PFSK-1 (cell line): Measurements from ENCODE around the gene CHST7.

ENCODE experiments used
- FOXP2 ChIP-seq: optimal IDR thresholded peaks from 2 replicates; pipeline ENCODE3; 2011; ENCODE audit warnings: borderline replicate concordance, control low read depth, inconsistent platforms; ENCODE audit not compliant: insufficient read depth; ENCODE audit errors: extremely low read length, extremely low read depth
- POLR2AphosphoS5 ChIP-seq: IDR thresholded peaks from 2 replicates; pipeline ENCODE4 v1.6.1; 2012; ENCODE audit warnings: low read depth, mild to moderate bottlenecking, control low read depth, low read length, moderate library complexity
- REST ChIP-seq, 2 experiments: IDR thresholded peaks; 2 replicates each; pipeline versions ENCODE4 v1.6.1 to v1.8.0; 2011 to 2012; ENCODE audit warnings: low read depth in 2 of 2, low read length in 2 of 2, control low read depth in 1 of 2, inconsistent platforms in 1 of 2, mild to moderate bottlenecking in 1 of 2, moderate library complexity in 1 of 2; ENCODE audit not compliant: insufficient read depth in 1 of 2
- SIN3A ChIP-seq: IDR thresholded peaks from 2 replicates; pipeline ENCODE4 v1.6.1; 2012; ENCODE audit warnings: mild to moderate bottlenecking, low read length, moderate library complexity, borderline replicate concordance; ENCODE audit not compliant: insufficient read depth
- TAF1 ChIP-seq: IDR thresholded peaks from 2 replicates; pipeline ENCODE4 v1.6.1; 2012; ENCODE audit warnings: low read length, control low read depth, borderline replicate concordance; ENCODE audit not compliant: insufficient read depth

Gene CHST7

GRCh38 chrX:46576458-46576857 lies 2.9 kb downstream of the CHST7 start:
- TF ChIP-seq POLR2AphosphoS5 (no peak), FOXP2 (no peak), SIN3A (no peak), TAF1 (no peak), REST (IDR thresholded peaks at IDR 0.05; ENCODE audit: insufficient read depth in 1 of 2, low read depth in 2 of 2, low read length in 2 of 2) (no peak)

GRCh38 chrX:46577221-46578005 lies 3.8 kb downstream of the CHST7 start:
- TF ChIP-seq TAF1 = no peak
- no peak for TF ChIP-seq SIN3A
- TF ChIP-seq POLR2AphosphoS5 = no peak
- no peak for TF ChIP-seq REST (IDR thresholded peaks at IDR 0.05; ENCODE audit: insufficient read depth in 1 of 2, low read depth in 2 of 2, low read length in 2 of 2)
- no peak for TF ChIP-seq FOXP2

GRCh38 chrX:46579250-46579649 lies 5.7 kb downstream of the CHST7 start:
- TF ChIP-seq REST (IDR thresholded peaks at IDR 0.05; ENCODE audit: insufficient read depth in 1 of 2, low read depth in 2 of 2, low read length in 2 of 2) = no peak
- TF ChIP-seq SIN3A = no peak
- TF ChIP-seq FOXP2 = no peak
- no peak for TF ChIP-seq POLR2AphosphoS5
- TF ChIP-seq TAF1 = no peak

- TF ChIP-seq POLR2AphosphoS5 (no peak), SIN3A (no peak), REST (IDR thresholded peaks at IDR 0.05; ENCODE audit: insufficient read depth in 1 of 2, low read depth in 2 of 2, low read length in 2 of 2) (no peak), FOXP2 (no peak), TAF1 (no peak)
Measured at GRCh38 chrX:46580613-46581012, 7.0 kb downstream of the CHST7 start.

- TF ChIP-seq POLR2AphosphoS5 = no peak
- TF ChIP-seq REST (IDR thresholded peaks at IDR 0.05; ENCODE audit: insufficient read depth in 1 of 2, low read depth in 2 of 2, low read length in 2 of 2) = no peak
- no peak for TF ChIP-seq SIN3A
- TF ChIP-seq FOXP2 = no peak
- TF ChIP-seq TAF1 = no peak
Measured at GRCh38 chrX:46582325-46582724, 8.8 kb downstream of the CHST7 start.
